ENCODE results near the gene AMOTL2.

DNA sequence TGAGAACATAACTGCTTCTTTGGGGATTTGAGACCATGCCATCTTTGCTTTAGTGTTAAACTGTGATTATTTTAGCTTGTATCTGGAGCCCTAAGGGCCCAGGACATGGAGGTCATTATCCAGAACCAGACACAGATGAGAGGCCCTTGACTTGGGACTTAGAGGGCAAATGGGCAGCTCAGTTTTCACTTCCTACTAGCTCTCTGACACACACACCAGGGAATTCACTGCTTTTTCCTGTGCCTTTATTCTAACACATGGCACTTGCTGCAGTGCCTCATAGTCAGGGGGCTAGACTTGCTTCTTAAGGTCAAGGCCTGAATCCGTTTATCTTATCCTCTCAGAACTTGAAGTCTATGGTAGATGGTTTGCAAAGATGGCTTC, 33.3 kb downstream of the AMOTL2 start:
- TF ChIP-seq, protein P1, sequence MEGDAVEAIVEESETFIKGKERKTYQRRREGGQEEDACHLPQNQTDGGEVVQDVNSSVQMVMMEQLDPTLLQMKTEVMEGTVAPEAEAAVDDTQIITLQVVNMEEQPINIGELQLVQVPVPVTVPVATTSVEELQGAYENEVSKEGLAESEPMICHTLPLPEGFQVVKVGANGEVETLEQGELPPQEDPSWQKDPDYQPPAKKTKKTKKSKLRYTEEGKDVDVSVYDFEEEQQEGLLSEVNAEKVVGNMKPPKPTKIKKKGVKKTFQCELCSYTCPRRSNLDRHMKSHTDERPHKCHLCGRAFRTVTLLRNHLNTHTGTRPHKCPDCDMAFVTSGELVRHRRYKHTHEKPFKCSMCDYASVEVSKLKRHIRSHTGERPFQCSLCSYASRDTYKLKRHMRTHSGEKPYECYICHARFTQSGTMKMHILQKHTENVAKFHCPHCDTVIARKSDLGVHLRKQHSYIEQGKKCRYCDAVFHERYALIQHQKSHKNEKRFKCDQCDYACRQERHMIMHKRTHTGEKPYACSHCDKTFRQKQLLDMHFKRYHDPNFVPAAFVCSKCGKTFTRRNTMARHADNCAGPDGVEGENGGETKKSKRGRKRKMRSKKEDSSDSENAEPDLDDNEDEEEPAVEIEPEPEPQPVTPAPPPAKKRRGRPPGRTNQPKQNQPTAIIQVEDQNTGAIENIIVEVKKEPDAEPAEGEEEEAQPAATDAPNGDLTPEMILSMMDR (optimal IDR thresholded peaks at IDR 0.05 in 1 of 3, IDR thresholded peaks at IDR 0.05 in 1 of 3, conservative IDR thresholded peaks at IDR 0.05 in 1 of 3; ENCODE audit: extremely low read depth in 1 of 3, insufficient read depth in 2 of 3, low read length in 3 of 3), result no peak
- no peak for TF ChIP-seq EZH2 (IDR thresholded peaks at IDR 0.05; ENCODE audit: low read length)

Measured in keratinocyte (primary cell).